Astrocyte of the spinal cord (primary cell): Measurements from ENCODE around the gene NPM3.

Experiments
- DNase-seq: peaks from one replicate; pipeline ENCODE4 v3.0.0; 2011; ENCODE audit warnings: low read depth, low spot score
- H3K4me3 ChIP-seq: 2 replicates; pipeline ENCODE4 v1.5.1; 2011; ENCODE audit warnings: low read depth, mild to moderate bottlenecking, low read length, moderate library complexity
- in situ Hi-C: cut with HindIII; loops from 2 replicates; pipeline ENCODE4 v1.10.0; 2017; ENCODE audit warnings: low sequenced_read_pairs
- TF ChIP-seq, protein P1 (sequence below): IDR thresholded peaks from 2 replicates; pipeline ENCODE4 v1.5.1; 2012; ENCODE audit warnings: low read depth, mild to moderate bottlenecking, low read length, inconsistent platforms

The NPM3 gene

DNA sequence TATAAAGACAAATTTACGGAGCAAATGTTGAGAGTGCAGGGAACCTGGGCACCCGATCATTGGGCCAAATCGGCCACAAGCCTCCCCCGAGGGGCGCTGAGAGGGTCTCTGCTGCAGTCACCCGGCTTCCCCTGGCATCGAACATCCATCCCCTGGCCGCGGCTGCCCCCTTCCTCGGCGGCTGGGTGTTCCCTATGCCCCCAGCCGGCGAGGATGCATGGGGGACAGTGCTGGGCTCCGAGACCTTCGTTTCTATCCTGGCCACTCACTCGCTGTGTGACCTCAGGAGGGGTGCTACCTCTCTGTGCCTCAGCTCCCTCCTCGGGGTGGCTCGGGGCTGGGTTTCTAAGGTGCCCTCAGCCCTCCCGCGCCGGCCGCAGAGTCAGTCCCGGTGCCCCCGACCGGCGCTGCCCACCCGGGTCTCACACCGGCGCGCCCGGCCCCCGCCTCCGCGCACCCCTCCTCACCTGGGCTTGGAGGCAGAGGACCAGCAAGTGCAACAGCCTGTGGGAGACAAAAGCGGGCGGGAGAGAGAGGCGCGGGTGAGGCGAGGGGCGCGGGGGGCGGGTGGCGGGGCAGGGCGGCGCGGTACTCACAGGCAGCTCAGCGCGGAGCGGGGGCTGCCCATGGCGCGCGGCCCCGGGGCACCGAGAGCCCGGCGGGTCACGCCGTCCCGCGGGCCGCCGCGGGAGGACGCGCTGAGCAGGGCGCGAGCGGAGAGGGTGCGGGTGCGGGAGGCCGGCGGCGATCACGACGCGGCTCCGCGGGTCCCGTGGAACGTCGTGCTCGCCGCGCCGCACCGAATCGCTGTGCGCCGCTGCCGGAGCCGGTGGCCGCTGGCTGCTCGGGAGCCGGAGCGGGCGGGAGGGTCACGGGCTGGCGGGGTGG lies 7.7 kb downstream of the NPM3 start, which contains the start of gene FGF8:
TSS of gene FGF8 (minus strand) at position 842 of the 888 bp plus-strand sequence. CDS start at position 628, 214 bp downstream.
- in situ Hi-C loops: no loop called here
- no peak for DNase-seq
- no peak within 1 kb of the TSS for H3K4me3 ChIP-seq
- TF ChIP-seq, protein P1, sequence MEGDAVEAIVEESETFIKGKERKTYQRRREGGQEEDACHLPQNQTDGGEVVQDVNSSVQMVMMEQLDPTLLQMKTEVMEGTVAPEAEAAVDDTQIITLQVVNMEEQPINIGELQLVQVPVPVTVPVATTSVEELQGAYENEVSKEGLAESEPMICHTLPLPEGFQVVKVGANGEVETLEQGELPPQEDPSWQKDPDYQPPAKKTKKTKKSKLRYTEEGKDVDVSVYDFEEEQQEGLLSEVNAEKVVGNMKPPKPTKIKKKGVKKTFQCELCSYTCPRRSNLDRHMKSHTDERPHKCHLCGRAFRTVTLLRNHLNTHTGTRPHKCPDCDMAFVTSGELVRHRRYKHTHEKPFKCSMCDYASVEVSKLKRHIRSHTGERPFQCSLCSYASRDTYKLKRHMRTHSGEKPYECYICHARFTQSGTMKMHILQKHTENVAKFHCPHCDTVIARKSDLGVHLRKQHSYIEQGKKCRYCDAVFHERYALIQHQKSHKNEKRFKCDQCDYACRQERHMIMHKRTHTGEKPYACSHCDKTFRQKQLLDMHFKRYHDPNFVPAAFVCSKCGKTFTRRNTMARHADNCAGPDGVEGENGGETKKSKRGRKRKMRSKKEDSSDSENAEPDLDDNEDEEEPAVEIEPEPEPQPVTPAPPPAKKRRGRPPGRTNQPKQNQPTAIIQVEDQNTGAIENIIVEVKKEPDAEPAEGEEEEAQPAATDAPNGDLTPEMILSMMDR: no peak

DNA sequence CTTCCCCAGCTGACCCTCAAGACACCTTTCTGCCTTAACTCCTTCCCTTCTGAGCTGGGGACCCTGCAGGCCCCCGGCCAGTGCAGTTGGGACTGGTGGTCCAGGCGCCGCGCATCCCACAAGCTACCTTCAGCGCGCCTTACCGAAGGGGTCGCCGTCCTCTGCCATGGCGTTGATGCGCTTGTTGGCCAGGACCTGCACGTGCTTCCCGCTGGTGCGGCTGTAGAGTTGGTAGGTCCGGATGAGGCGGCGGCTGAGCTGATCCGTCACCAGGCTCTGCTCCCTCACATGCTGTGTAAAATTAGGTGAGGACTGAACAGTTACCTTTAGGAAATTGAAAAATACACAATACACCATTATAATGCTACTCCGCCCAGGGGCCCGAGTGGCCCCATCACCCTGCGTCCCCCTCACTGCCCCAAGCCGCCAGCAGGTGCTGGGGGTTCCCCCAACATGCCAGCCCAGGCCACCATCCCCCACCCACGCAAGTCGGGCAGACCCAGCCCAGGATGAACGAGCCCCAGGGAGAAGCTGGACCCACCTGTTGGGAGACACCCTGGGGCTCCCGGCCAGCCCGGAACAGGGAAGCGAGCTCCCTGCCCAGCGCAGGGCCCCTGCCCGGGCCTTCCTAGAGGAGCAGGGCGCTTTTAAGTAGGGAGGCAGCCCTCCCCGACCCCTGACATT lies 8.5 kb downstream of the NPM3 start:
- in situ Hi-C loops: no loop called here
- no peak overlapping the region for H3K4me3 ChIP-seq
- no peak for DNase-seq
- TF ChIP-seq, protein P1: no peak

DNA sequence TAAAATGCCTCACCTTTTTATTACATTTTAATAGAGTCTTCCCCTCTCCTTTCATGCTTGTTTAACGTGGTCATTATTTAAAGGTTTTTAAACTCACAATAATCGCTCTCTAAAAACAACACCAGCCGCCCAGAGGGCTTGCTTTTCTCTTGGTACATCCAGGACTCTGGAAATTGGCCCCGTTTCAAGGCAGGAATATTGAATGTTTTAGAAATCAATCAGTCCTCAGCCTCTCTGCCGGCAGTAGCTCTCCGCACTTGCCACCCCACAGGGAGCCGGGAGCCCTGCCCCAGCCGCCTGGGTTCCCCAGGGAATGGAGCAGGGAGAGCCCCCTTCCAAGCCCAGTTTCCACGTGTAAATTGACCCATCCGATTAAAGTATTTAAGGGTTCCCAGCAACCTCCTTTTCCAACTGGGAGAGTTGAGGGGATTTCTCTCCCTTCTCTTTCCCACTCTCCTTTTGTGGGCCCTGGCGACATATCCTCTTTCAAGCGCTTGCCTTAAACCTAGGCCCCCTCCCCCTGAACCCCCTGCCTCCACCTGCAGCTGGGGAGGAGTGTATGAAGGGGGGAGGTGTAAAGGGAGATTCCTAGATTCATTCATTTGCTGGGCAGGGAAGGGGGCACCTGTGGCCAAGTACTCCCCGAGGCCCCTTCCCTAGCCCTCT lies 9.2 kb downstream of the NPM3 start:
- no peak for DNase-seq
- in situ Hi-C loops: no loop called here
- TF ChIP-seq, protein P1: no peak
- H3K4me3 ChIP-seq: no peak overlapping the region

DNA sequence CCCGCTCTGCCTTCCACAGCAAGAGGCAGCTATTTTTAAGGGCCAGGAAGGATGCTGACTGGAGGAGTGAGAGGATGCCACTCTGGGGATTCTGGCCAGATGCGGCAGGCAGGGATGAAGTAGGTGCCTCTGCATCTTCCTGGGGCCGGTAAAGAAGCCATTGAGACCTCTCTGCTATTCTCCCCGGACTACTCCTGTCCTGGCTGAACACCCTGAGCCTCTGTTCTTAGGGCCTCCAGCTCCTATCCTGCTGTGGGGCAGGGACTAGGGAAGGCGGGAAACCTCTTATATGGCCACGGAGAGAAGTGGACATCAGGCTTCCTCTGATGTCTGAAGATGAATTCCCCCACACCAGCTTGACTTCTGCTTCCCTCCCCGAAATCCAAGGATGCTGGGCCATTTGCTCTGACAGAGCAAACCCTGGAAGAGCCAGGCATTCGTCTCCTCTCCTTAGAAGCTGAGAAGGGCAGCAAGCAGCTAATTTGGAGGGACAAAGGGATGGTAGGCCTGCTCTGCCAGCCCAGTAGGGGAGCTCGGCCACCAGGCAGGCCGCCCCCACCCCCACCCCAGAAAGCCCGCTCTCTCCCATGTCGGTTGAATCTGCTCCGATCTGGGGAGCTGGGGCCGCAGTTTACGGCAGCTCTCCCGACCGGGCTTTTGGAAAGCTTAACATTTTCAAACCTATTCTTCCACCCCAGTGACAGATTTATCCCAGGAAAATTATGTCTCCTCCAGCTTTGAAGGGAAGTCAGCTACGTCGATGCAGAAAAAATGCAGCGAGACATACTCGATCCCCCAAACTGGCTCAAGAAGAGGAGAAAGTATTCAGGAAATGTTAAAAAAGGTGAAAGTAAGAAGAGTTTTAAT lies 10.1 kb downstream of the NPM3 start:
- TF ChIP-seq, protein P1: no peak
- DNase-seq: no peak
- in situ Hi-C loops: no loop called here

DNA sequence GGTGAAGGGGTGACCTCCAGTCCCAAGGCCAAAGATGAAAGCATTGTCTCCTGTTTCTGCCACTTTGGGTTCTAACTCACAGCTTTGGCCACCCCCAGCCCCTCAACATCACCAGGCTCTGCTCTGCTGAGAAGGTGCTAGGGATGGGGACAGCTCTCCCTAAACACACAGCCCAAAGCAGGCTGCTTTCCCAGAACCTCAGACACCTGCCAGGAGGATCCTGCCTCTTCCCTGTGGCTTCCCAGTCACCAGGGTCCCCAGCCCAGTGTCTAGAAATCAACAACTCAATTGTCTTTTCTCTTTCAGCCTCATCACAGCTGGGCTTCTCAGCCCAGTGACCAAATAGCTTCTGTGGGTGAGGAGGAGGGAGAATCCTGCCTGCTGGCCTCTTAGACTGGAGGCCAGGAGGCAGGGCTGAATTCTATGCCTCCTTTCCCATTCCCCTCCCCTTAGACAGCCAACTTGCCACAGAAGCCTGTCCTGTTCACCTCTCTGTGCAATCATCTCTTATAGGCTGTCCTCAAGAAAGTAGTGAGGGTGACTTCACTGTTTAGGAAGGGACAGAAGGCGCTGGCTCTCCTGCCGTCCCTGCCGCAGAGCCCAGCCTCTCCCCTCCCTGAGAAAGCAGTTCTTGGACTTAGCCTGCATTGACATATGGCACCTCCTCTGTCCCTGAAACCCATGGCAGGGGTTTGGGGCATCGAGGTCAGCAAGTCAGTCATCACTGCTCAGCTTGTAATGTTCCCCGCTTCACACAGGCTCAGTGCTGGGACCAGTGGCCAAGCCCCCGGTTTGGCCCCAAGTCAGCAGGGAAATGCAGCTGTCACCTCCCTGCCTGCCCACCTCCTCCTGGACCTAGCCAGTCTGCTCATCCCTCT lies 11.0 kb downstream of the NPM3 start:
- DNase-seq: no peak
- H3K4me3 ChIP-seq: no peak overlapping the region
- in situ Hi-C loops: no loop called here
- TF ChIP-seq, protein P1: no peak

More for the DNA sequence above, 10.1 kb downstream of the NPM3 start:
- H3K4me3 ChIP-seq: no peak overlapping the region
